NCI-H1694 treated with DMSO at 0.1 percent for 48 hours (cell line): ENCODE data around the gene PTP4A1.

Source experiments
- DNase-seq: peaks from one replicate; lab custom pipeline; 2025; lab: John Stamatoyannopoulos, UW

The PTP4A1 gene

DNA sequence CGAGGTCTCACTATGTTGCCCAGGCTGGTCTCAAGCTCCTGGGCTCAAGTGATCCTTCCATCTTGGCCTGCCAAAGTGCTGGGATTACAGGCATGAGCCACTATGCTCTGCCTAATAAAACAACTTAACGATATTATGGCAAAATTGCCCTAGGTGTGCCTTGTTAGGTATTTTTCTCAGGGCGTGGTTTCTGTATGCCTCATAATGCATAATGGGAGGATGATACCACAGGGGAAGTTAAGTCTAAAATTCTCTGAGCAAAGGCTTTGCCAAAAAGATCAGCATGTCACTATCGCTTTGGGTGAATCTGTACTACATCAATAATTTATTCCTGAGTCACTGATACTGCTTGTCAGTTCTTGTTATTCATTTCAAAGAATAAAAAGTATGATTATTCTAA is 15.9 kb upstream of the PTP4A1 start:
- no peak for DNase-seq

DNA sequence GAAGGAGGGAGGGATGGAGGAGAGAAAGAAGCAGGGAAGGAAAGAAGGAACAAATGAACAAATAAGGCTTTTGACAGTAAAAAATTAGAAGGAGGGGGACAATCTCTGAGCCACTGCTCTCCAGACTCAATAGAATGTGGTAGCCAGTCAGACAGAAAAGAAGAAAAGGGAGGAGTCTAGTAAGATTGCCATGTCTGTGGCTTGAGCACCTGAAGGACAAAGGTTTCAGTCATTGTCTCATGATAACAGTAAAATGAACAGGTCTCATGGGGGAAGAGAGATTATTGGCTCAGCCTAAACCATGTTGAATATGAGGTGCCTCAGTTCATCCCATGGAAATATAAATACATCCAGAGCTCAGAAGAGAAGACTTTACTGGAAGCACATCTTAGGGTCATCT is 14.0 kb upstream of the PTP4A1 start:
- DNase-seq, result no peak

DNA sequence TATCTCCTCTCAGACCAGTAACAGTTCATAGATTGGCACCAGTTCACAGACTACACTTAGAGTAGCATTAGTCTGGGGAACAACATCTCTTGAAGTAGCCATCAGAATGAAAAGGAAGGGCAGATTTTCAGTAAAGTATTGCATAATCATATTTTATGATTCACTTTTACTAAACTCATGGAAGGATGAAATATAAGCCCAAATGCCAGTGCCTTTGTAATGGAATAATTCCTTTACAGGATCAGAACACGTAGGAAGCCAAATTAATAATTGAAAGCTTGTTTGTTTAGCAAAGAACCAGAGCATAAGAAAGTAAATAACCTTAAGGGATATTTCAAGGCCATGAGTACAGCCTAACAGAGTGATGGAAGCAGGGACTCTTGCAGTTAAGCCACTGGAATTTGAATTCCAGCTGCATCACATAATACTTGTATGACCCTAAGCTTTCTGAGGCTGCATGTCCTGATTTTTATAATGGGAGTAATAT is 11.4 kb upstream of the PTP4A1 start:
- no peak for DNase-seq

DNA sequence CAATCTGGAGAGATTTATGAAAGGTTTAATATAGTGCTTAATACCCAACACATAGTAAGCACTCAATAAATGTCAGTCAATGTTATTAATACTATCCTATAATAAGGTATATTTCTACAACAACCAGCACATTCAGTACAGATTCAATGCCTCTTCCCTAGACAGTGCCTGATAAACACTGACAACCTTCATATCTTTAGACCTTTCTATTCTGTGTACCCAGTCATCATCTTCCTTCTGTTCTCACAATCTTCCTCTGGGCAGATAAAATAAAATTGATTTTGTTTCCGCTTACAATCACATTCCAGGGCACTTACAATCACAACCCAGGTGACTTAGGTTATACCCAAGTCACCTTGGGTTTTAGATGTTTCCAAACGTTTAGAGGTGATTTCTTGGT is 11.0 kb upstream of the PTP4A1 start:
- no peak for DNase-seq

DNA sequence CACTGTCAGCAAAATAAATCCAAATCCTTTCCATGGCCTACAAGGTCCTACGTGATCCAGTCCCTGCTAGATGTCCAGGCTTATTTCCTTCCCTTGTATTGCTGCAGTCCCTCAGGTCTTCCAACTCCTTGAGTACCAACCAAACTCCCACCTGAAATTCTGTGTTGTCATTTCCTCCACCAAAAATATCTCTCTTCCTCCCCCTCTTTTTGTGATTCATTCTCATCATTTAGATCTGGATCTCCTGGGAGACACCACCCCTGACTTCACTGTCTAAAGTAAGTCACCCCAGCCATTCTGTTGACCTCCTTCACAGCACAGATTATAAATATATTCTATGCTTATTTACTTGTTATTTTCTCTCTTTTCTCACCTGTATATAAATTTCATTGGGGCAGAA is 9.0 kb upstream of the PTP4A1 start:
- DNase-seq, result no peak

DNA sequence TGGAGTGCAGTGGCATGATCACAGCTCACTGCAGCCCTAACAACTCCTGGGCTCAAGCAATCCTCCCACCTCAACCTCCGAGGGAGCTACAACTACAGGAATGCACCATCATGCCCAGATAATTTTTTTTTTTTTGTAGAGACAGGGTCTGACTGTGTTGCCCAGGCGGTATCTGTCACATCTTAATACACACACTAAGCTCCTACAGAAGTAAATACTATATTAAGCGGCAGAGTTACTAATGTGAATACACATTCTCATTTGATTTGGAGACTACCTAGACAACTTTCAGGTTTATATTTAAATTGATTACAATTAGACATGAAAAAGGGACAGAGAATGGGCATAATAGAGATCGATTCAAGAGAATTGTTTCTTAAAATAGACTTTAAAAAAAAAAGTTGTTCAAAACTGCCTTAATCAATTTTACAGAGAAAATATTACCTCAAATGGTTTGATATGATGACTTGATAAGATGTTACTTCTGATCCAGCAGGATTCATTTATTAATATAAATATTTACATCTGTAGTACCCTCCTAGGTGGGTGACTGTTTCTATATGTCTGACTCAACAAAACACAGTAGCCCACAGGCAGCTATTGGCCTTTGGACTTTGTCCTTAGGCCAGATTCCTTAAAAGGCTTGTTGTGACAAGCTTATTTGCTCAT is 7.1 kb upstream of the PTP4A1 start:
- no peak for DNase-seq

DNA sequence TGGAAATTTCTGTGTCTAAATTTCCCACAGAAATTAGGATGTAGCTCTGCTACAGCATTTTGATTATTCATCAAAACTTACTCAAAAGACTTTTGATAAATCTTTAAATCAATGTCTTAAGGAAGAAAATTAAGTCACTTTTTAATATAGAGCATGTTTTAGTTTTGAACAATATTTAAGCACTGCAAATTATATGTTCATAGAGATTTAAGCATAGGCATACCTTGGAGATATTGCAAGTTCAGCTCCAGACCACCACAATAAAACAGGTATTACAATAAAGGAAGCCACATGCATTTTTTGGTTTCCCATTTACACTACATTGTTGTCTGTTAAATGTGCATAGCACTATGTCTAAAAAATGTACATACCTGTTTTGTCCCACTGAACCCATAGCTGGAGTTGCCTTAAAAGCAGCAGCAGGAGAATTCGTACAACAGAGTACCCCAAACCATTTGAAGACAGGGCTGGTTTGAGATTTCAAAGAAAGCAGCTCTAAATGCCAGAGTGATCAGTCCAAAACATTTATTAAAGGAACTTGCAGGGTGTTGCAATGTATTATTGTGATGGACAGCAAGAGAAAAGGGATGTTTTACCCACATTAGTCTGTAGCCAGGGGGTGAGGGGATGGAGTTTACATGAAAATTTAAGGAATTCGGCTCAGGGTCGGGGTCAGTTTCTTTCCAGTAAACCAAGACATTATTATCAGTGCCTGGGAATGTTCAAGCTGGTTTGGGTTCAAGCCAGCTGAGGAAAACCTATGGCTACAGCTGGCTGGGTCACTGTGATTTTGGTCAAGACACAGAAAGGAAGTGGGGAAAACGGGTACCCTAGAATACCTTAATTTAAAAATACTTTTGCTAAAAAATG is 6.3 kb upstream of the PTP4A1 start:
- DNase-seq, result no peak

DNA sequence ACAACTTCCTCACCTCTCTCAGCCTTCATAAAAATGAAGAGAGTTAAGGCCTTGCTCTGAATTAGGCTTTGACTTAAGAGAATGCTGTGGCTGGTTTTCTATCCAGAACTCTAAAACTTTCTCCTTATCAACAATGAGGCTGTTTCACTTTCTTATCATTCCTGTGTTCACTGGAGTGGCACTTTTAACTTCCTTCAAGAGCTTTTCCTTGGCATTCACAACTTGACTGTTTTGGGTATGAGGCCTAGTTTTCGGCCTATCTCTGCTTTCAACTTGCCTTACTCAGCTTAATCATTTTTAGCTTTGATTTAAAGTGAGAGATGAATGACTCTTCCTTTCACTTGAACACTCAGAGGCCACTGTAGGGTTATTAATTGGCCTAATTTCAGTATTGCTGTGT is 4.3 kb upstream of the PTP4A1 start:
- no peak for DNase-seq

DNA sequence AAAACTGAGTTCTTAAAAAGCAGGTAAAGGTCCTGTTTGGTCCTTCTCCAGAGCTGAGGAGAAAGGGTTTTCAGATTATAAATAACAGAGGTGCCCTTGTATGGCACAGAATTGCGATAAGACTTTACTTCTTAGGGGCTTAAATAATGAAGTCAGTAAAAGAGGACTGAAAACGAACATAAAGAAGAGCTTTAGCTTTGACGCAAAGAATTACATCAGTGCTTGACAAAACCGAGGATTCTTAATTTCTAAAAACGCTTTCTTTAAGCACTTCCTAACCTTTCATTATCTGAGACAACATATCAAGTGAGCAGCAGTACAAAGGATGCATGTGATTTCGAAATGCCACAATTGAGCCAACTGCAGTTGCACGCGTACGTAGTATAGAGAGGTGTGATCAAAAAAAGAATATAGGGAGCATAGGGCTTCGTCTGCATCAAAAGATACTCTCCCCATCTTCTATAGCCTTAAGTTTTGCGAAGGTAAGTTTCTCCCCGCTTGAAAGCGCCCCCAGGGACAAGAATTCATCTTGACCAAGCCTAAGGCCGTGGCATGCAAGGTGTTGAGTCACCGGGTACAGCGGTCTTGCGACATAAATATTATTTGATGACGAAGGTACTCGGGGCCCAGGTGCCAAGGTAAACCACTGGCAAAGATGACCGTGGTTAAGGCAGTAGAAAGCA is 778 bp upstream of the PTP4A1 start:
- DNase-seq, result no peak

DNA sequence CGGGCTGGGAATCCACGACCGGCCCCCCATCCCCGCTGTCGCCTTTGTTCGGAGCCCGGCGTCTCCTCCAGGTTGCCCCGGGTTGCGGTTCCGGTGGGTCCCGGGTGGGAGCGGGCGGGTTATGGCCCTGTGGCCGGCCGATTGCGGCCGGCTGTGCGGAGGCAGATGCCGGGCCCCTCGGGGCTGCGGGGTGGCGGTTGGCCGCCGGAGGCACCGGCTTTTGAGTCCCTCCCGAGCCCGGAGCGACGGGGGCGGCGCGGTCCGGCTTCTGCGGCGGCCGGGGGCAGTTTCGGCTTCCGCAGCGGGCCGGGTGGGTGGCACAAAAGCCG is 431 bp downstream of the PTP4A1 start:
- DNase-seq, result no peak

DNA sequence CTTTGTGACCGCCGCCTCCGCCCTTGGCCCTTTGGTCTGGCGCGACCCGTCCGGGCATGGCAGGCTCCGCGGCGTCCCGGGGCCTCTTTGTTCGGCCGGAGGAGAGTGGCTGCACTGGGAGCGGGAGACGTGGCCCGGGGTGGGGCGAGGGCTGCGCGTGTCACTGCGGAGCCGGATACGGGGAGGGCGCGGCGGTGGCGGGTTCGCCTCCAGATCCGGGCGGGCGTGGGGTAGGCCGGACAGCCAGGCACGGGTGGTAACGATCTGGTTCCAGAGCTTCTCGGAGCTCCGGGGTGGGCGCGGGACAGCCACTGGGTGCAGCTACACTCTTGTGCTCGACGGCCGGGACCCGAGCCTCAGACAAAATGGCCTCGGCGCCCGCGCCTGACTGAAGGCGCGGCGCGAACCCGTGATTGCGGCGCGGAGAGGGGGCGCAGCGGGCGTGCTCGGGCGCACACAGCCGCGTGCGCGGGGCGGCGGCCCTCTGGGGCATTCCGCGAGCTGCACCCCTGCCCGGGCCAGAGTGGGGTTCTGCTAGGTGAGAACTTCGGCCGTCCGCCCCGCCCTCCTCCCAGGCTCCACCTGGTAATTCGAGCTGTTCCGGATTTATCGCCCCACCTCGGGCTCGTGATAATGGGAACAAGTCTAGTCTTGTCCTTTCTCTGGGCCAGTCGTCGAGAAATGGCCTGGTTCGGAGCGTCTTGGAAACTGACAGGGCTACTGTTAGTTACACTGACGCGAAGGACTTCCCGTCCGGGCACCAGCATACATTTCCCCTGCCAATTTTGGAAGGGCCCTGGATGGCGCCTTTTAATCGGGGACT is 1.0 kb downstream of the PTP4A1 start:
- peak; percentile 49 for DNase-seq

DNA sequence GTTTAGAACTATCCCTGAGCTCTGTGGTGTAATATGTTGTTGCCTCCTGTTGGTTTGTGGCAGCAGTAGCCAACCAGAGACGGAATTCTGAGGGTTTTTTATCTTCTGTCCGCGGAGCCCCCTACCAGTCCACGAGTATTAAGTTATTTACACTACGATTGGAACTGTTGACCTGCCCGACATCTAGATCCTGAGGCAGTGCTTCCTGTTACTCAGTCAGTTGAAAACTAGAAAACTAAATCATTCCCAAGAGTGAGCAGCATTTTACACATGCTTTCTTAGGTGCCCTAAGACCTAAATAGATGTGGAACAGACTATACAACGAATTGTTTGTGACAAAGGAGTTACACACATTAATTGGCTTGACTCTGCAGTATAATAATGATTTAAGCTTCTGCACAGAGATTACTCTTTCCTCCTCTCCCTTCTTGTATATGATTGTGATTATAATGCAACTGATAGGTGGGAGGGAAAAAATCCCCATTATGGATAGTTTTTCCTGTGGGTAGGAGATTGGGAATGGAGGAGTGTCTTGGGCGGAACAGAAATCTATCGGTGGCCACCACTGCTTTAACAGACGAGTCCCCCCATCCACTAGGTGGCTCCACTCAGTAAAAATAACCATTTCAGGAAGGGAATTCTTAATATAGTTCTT is 1.7 kb downstream of the PTP4A1 start:
- DNase-seq, result peak; percentile 41

DNA sequence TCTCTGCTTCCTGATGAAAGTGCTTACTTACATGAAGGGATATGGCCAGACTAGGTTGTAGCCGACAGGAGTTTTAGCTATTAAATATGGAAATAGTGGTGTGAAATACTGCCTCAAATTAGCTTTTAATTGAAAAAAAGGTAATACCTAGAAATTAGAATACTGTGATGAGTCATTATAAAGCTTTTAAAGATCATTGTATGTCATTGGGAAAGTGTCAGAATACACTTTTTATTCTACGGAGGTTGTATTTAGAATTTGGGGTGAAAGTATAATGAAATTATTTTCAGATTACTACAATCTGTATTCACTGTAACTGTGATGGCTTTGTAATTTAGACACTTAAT is 2.2 kb downstream of the PTP4A1 start:
- no peak for DNase-seq

DNA sequence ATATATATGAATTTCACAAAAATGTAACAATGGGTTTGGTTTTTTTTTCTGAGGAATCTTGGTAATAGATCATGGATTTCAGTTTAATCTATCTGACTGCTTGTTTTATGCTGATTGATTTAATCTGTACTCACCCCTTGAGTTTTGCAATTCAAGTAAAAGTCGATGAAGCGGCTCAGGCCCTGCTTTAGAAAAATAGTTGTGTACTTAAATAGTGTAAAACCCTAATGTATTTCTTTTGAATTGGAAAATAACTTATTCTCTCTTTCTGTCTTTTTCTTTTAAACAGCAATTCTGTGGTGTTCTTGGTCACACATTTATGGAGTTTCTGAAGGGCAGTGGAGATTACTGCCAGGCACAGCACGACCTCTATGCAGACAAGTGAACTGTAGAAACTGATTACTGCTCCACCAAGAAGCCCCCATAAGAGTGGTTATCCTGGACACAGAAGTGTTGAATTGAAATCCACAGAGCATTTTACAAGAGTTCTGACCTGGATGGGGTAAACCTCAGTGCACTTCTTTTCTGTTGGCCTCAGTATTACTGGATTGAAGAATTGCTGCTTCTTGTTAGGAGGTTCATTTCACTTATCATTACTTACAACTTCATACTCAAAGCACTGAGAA is 4.0 kb downstream of the PTP4A1 start:
- DNase-seq, result no peak

DNA sequence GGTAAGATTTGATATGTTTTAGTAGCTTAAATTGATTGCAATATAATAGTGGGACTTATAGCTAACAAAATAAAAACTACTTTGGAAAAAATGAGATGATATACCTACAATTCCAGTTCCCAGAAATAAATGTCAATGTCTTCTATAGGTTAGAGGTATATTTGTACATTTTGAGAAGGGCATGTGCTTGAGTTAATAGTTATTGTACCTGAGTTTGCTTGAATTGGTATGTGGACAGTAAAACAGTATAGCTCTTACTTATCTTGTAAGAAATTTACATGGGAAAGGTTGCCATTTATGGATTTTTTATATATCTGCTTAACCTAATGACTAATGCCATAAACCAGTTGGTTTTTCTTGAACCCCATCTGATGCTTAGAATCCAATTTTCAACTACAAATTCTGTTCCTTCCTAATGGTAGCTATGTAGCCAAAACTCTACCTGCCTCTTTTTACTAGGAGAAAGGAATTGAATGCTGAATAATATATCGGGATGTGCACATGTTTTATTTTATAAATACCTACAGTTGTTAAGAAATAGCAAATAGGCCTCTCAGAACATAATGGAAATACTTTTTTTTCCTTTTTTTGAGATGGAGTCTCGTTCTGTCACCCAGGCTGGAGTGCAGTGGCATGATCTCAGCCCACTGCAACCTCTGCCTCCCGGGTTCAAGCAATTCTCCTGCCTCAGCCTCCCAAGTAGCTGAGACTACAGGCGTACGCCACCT is 4.9 kb downstream of the PTP4A1 start:
- DNase-seq, result no peak

DNA sequence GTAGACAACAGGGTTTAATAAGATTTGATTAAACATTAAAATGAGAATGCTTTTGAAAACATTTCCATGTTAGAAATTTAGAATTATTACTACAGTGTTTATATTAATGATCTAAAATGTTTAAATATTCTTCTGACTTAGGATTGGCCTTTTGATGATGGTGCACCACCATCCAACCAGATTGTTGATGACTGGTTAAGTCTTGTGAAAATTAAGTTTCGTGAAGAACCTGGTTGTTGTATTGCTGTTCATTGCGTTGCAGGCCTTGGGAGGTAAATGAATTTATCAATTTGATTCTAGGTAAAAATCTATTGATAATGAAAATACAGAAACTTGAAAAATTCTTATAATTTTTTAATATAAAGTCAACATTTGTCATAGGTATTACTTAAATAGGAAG is 6.5 kb downstream of the PTP4A1 start:
- DNase-seq, result no peak

DNA sequence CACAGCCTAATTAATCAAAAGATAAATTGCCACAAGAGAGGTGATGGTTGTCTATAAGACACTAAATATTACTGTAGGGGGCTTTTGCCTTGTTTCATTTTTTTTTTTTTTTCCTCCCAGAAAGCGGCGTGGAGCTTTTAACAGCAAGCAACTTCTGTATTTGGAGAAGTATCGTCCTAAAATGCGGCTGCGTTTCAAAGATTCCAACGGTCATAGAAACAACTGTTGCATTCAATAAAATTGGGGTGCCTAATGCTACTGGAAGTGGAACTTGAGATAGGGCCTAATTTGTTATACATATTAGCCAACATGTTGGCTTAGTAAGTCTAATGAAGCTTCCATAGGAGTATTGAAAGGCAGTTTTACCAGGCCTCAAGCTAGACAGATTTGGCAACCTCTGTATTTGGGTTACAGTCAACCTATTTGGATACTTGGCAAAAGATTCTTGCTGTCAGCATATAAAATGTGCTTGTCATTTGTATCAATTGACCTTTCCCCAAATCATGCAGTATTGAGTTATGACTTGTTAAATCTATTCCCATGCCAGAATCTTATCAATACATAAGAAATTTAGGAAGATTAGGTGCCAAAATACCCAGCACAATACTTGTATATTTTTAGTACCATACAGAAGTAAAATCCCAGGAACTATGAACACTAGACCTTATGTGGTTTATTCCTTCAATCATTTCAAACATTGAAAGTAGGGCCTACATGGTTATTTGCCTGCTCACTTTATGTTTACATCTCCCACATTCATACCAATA is 7.8 kb downstream of the PTP4A1 start:
- no peak for DNase-seq

DNA sequence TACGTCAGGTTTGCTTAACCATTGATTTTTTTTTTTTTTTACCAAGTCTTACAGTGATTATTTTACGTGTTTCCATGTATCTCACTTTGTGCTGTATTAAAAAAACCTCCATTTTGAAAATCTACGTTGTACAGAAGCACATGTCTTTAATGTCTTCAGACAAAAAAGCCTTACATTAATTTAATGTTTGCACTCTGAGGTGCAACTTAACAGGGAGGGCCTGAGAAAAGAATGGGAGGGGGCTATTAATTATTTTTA is 8.4 kb downstream of the PTP4A1 start:
- no peak for DNase-seq

DNA sequence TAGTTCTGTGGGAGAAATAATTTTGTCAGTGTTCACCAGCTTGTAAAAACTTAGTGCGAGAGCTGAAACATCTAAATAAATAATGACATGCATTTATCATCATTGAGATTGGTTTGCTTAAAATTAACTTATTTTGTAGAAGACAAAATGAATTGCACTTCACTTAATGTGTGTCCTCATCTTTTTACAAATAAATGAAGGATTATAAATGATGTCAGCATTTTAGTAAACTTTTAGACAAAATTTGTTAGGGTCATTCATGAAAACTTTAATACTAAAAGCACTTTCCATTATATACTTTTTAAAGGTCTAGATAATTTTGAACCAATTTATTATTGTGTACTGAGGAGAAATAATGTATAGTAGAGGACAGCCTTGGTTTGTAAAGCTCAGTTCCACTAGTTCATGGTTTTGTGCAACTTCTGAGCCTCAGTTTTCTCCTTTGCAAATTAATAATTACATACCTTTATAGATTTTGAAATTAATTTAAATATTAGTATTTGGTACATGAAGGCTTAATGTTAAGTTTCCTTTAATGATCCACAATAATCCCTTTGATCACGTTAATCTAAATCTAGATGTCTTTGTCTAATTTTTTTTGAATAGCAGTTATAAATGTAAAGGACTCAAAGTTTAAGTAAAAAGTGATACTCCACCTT is 9.2 kb downstream of the PTP4A1 start:
- DNase-seq, result no peak
